Measurements from ENCODE around the gene PRRT1B.
"Not testable (repeated sequence)": the region's sequence is repeated elsewhere in the genome, so short reads cannot be mapped to it uniquely, and the experiment has no call there.

PRRT1B gene

GRCh38 chr9:131539223-131539923 is 6.0 kb upstream of the PRRT1B start:
- no peak overlapping the region for H3K4me3 ChIP-seq (ENCODE audit: low read depth, low read length)
- no peak for TF ChIP-seq CTCF (IDR thresholded peaks at IDR 0.05; ENCODE audit: control insufficient read depth, extremely low read depth, insufficient read depth)
- no peak for DNase-seq (ENCODE audit: low read depth)

GRCh38 chr9:131543141-131543540 is 2.2 kb upstream of the PRRT1B start:
- TF ChIP-seq CTCF (IDR thresholded peaks at IDR 0.05; ENCODE audit: control insufficient read depth, extremely low read depth, insufficient read depth), result no peak
- H3K4me3 ChIP-seq (ENCODE audit: low read depth, low read length), result no peak overlapping the region
- no peak for DNase-seq (ENCODE audit: low read depth)

GRCh38 chr9:131545786-131546335 is 538 bp downstream of the PRRT1B start:
- no peak for DNase-seq (ENCODE audit: low read depth)
- TF ChIP-seq CTCF (IDR thresholded peaks at IDR 0.05; ENCODE audit: control insufficient read depth, extremely low read depth, insufficient read depth), result no peak
- peak overlapping the region; percentile 56 for H3K4me3 ChIP-seq (ENCODE audit: low read depth, low read length)

GRCh38 chr9:131546336-131547084 is 1.2 kb downstream of the PRRT1B start:
- no peak for DNase-seq (ENCODE audit: low read depth)
- H3K4me3 ChIP-seq (ENCODE audit: low read depth, low read length), result peak overlapping the region; percentile 56
- no peak for TF ChIP-seq CTCF (IDR thresholded peaks at IDR 0.05; ENCODE audit: control insufficient read depth, extremely low read depth, insufficient read depth)

GRCh38 chr9:131549186-131549585 is 3.9 kb downstream of the PRRT1B start:
- DNase-seq (ENCODE audit: low read depth); H3K4me3 ChIP-seq (ENCODE audit: low read depth, low read length): not testable (repeated sequence)

- H3K4me3 ChIP-seq (ENCODE audit: low read depth, low read length); DNase-seq (ENCODE audit: low read depth): not testable (repeated sequence)
These were observed 5.1 kb downstream of the PRRT1B start for GRCh38 chr9:131550465-131550864.

- no peak overlapping the region for H3K4me3 ChIP-seq (ENCODE audit: low read depth, low read length)
- no peak for TF ChIP-seq CTCF (IDR thresholded peaks at IDR 0.05; ENCODE audit: control insufficient read depth, extremely low read depth, insufficient read depth)
- DNase-seq (ENCODE audit: low read depth), result no peak
These were observed 6.7 kb downstream of the PRRT1B start for GRCh38 chr9:131552030-131552429.

All from LNCaP clone FGC (cell line).